ENCODE measurements around the gene ANXA1.

- TF ChIP-seq CTCF (IDR thresholded peaks at IDR 0.05) (no peak), POLR2A (IDR thresholded peaks at IDR 0.05) (no peak)
Measured at GRCh38 chr9:73148447-73148937, 3.2 kb upstream of the ANXA1 start.
